Activated naive CD4-positive, alpha-beta T cell treated with Interleukin-2 at 50 U/mL for 16 hours (primary cell): ENCODE measurements around the gene SERPINB1.

Source experiments
- DNase-seq: peaks from one replicate; pipeline ENCODE4 v3.0.0-alpha.2; 2020

SERPINB1 gene

GRCh38 chr6:2790588-2791449 is 50.8 kb downstream of the SERPINB1 start:
- DNase-seq, result peak; percentile 50

DNA sequence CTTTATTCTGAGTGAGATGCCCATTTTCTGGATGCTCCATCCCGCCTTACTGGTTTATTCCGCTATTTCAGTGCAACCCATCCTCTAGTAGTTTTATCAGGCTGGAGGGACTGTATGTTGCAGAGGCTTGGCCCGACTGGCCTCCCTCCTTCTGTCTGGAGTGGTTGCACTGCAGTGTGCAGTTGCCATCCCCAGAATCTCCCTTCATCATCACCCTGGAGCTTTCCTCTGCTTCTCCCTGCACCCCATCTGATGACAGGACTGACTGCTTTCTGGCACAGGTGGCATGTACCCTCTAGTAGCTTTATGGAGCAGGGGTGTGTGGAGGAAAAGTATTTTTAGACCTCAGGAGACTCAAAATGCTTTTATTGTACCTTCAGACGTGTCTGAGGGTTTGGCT is 55.4 kb downstream of the SERPINB1 start:
- no peak for DNase-seq

- DNase-seq, result no peak
Observed at GRCh38 chr6:2784930-2785329, 56.7 kb downstream of the SERPINB1 start.

DNA sequence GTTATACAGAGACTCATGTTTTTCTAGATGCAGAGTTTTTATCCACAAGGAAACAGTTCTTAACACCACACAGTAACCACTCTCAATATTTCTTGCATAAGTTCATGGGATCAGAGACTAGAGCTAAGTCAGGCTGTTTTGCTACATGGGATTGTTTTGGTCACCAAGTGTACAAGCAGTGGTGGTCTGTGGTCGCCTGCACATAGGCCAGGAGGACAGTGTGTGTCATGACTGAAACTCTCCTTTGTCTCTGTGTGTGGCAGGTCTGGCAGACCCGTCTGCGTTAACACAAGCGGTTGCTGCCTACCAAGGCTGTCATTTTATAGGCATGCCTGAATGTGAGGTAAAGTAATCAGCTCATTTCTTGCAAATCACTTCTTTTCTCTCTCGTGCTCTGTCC is 57.6 kb downstream of the SERPINB1 start:
- DNase-seq, result no peak

DNA sequence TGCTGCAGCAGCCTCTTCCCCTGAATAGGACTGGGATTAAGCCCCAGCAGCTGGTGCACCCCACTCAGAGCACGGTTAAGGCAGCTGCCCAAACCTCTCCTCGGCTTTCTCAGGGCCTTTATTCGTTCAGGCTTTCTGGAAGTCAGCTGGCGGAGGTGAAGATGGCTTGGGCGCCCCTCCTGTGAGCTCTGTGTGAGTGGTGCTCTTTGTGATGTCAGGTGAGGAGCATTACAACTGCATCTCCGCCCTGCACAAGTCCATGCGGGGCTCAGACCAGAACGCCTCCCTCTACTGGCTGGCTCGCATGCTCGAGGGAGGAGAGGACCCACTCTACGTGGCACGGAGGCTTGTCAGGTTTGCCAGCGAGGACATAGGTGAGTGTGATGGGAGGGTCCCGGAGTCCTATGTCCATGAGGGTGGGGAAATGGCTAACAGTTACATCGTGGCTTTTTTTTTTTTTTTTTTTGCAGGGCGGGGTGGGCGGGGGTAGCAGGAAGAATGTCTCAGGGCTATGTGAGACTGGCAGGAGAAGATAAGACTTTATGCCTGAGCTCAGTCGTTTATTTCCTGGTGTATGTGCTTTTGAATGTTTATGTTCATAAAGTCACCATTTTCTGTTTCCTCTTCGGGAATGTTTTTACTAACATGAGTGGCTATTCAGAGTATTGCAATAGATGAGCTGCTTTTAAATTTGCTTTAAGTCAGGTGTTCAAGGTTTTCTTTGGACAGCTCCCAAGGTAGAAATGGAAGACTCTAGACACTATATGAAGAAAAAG is 58.3 kb downstream of the SERPINB1 start:
- no peak for DNase-seq

DNA sequence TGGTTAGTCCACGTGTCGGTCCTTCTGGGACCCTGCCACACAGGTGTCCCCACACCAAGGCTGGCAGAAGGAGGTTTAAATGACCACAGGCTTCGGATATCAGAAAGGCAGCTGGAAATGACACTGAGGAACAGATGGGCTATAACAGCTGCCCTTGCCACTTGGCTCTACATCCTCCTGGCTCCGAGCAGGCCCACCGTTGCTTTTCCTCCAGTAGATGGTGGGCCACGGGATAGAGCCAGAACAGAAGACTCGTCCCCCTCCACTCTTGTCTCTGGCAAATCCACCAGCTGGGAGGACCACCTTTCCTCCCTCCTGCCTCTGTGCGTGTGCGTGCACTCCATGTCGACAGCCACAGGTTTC is 58.9 kb downstream of the SERPINB1 start:
- DNase-seq, result no peak

GRCh38 chr6:2782356-2782708 is 59.3 kb downstream of the SERPINB1 start:
- no peak for DNase-seq
